ENCODE measurements around the gene SPATA22.
"Not testable (repeated sequence)": the region's sequence is repeated elsewhere in the genome, so short reads cannot be mapped to it uniquely, and the experiment has no call there.

Gene SPATA22

GRCh38 chr17:3472137-3472536, 518 bp upstream of the SPATA22 start:
- no peak for DNase-seq

GRCh38 chr17:3469529-3469928, 2.1 kb downstream of the SPATA22 start:
- no peak for DNase-seq

GRCh38 chr17:3466355-3466754, 5.3 kb downstream of the SPATA22 start:
- DNase-seq: not testable (repeated sequence)

GRCh38 chr17:3448059-3448665, 23.5 kb downstream of the SPATA22 start:
- DNase-seq: no peak

GRCh38 chr17:3447625-3448024, 24.0 kb downstream of the SPATA22 start:
- no peak for DNase-seq

- DNase-seq: no peak
These were observed 31.2 kb downstream of the SPATA22 start for GRCh38 chr17:3440451-3440850.

GRCh38 chr17:3438368-3438767, 33.3 kb downstream of the SPATA22 start:
- DNase-seq: no peak

- DNase-seq: no peak
These were observed 37.9 kb downstream of the SPATA22 start, which contains the start of gene OR1E2 for GRCh38 chr17:3433741-3434140. Gene OR1E2, minus strand, starts transcription at chr17:3433841. Its CDS starts 0 bp downstream, at chr17:3433841.

GRCh38 chr17:3433215-3433614, 38.4 kb downstream of the SPATA22 start:
- peak; percentile 6 to 14 for DNase-seq

GRCh38 chr17:3418222-3418621, 53.4 kb downstream of the SPATA22 start:
- DNase-seq: no peak

GRCh38 chr17:3415610-3416009, 56.0 kb downstream of the SPATA22 start:
- no peak for DNase-seq

- DNase-seq: not testable (repeated sequence)
These were observed 59.4 kb downstream of the SPATA22 start for GRCh38 chr17:3412216-3412615.

- no peak for DNase-seq
These were observed 60.5 kb downstream of the SPATA22 start, which contains the start of gene OR3A3 for GRCh38 chr17:3411070-3411469. Gene OR3A3, plus strand, starts transcription at chr17:3411370.

GRCh38 chr17:3403856-3404255, 67.8 kb downstream of the SPATA22 start:
- DNase-seq: not testable (repeated sequence)

- DNase-seq: no peak
These were observed 69.8 kb downstream of the SPATA22 start for GRCh38 chr17:3401786-3402185.

- DNase-seq: no peak
These were observed 71.6 kb downstream of the SPATA22 start for GRCh38 chr17:3400055-3400454.

- no peak for DNase-seq
These were observed 73.3 kb downstream of the SPATA22 start, which contains the start of gene OR1E1 for GRCh38 chr17:3398310-3398709. Gene OR1E1, minus strand, starts transcription at chr17:3398410. Its CDS starts 0 bp downstream, at chr17:3398410.

GRCh38 chr17:3397801-3398200, 73.8 kb downstream of the SPATA22 start:
- DNase-seq: not testable (repeated sequence)
